GM19043 (cell line): ENCODE measurements around the gene TENM4.
"Not testable (repeated sequence)": the region's sequence is repeated elsewhere in the genome, so short reads cannot be mapped to it uniquely, and the experiment has no call there.

Experiments used
- ATAC-seq: cut with Tn5 transposase; IDR thresholded peaks from one replicate; pipeline ENCODE4 v1.9.1; 2021; ENCODE audit warnings: low read depth; ENCODE audit not compliant: unreplicated experiment

TENM4 gene

GRCh38 chr11:78835646-78836045 lies 605.2 kb downstream of the TENM4 start:
- ATAC-seq: no peak

DNA sequence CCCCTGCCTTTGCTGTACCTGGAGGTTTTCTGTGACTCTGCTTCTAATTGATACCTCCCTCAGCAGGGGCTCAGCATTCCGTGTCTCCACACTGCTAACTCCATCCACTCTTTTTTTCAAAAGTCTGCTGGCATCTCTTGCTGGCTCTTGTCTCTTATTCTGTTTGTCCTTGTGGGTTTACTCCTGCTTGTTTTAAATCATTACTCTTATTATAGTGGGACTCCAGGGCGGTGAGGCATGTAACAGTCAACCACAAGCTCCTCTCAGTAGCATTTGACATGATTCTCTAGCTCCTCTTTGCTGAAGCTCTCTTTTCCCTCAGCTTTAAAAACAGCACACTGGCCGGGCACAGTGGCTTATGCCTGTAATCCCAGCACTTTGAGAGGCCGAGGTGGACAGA lies 605.9 kb downstream of the TENM4 start:
- no peak for ATAC-seq

DNA sequence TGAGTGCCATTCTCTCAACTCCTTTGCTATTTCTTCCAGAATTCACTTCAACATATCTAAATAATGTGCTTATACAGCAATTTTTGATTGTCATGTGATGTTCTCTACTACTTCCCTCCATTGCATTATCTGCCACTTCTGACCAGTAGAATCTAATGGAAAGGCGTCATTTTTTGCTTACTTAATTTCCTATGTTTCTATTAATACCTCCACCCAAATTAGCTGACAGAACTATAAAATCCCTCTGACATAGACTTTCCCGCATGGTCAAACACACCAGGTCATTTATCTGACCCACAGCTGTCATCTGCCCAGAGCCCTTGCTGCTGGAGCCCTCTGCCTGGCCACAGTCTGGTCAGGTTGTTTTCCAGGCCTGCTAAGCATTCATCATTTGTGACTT lies 607.6 kb downstream of the TENM4 start:
- no peak for ATAC-seq

GRCh38 chr11:78832226-78832947 lies 608.4 kb downstream of the TENM4 start:
- ATAC-seq: no peak

DNA sequence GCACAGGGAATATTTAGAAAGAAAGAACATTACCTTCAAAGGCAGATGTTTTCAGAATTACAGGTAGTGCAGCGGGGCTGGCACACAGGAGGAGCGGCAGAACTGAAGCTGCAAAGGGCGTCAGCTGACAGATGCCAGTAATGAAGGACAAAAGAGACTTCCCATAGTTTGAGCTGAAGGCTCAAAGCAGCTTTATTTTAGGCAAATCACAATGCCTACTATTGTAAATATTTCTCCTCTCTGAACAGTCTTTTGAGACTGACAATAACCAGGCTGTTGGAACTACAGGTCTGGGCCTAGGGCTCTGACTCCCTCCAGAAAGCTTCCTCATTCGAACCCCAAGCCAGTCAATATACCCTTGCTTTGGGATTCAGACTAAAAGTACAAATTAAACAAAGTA lies 609.3 kb downstream of the TENM4 start:
- no peak for ATAC-seq

- no peak for ATAC-seq
Observed at GRCh38 chr11:78830277-78830819, 610.5 kb downstream of the TENM4 start.

DNA sequence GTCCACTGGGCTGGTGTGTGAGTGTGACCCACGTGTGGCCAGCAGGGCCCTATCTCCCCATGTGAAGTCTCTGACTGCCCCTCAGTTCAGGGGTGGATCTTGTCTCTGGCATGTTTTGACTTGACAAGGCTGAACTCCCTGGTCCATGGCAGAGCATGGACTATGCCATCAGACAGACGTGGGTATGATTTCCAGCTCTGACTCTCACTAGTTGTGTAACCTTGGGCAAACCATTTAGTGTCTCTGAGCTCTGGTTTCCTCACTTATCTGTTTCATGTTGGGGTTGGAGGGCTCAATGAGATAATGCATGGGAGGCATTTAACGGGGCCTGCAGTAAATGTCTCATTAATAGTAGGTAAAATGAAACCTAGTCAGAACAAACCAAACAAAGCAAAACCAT lies 611.7 kb downstream of the TENM4 start:
- no peak for ATAC-seq

DNA sequence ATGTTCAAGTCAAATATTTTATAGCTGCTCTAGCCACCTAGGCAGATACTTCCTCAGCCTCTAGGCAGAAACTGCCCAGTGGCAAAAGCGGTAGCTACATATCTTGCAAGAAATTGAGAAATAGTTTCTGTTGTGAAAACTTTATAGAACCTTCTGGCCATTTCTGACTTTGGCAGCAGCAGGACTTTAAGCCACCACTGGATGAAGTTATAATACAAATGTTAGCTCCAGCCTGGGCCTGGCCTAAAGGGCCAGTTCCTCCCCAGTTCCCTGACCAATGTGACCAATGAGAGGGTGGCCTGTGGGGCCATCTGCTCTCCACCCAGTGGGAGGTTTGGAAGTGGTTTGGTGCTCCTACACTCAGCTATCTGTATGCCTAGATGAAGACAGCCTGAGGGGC lies 612.2 kb downstream of the TENM4 start:
- ATAC-seq: no peak

DNA sequence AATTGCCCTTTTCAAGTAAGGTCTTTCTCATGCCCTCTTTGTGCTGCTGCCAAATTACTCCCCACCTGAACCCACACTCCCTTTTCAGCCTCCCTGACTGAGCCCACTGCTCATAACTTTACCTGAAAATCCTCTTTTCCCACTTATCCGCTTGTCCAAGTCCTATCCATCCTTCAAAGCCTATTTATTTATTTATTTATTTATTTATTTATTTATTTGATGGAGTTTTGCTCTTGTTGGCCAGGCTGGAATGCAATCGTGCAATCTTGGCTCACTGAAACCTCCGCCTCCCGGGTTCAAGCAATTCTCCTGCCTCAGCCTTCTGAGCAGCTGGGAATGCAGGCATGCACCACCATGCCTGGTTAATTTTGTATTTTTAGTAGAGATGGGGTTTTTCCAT lies 613.5 kb downstream of the TENM4 start:
- not testable (repeated sequence) for ATAC-seq

DNA sequence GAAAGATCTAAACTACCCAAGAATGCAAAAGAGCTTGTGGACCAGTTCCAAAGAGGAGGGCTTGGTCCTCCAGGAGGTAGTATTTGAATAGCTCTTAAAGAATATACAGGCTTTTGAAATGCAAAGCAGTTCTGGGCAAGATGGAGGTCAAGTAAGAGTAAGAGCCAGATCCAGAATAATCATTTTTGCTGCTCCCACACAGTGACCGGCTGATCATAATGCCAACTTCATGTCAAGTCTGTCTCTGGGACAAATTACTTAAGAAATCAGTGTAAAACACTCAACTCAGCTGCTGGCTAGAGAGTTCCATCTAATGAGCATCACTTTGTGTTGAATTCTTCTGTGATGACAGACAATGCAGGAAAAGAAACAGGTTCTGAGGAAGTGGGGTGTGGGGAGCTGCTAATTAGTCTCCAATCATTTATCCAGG lies 615.2 kb downstream of the TENM4 start:
- ATAC-seq: no peak

GRCh38 chr11:78823588-78823987 lies 617.2 kb downstream of the TENM4 start:
- no peak for ATAC-seq

- ATAC-seq: no peak
Observed at GRCh38 chr11:78822931-78823423, 617.9 kb downstream of the TENM4 start.

DNA sequence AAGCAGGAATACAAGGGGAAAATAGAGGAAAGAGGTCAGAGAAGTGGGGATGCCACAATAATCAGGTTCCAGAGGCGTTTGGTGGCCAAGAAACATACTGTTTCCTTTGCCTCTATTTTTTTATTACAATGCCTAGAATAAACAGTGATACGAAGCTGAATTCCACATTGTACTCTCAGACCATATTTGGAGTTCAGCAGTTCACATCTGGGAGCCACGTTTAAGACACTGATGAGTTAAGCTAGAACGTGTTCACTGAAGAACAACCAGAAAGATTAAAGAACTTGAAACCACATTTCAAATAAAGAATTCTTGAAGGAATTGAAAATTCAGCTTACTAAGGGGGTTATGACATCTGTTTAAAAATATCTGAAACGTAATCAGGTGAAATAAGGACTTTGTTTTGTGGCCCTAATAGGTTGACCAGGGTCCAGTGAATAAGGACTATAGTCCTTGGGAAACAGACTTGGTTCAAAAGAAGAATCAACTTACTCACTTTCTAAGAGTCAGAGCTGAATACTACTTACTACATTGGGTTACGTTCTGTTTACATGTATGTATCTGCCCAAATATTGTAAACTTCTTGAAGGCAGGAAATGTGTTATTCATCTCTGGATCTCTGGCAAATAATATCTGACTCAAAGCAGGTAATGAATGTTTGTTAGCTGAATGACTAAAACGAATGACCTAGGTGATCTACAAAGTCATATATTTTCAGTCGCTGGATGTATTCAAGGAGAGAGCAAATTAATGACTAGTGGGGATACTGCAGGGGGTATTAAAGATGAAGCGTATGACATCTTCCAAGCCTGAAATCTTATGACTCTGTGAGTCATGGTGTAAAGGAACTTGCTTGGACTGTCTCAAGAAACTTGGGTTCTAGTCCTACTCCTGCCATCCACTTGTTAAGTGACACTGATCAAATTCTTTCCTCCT lies 619.2 kb downstream of the TENM4 start:
- ATAC-seq: no peak

DNA sequence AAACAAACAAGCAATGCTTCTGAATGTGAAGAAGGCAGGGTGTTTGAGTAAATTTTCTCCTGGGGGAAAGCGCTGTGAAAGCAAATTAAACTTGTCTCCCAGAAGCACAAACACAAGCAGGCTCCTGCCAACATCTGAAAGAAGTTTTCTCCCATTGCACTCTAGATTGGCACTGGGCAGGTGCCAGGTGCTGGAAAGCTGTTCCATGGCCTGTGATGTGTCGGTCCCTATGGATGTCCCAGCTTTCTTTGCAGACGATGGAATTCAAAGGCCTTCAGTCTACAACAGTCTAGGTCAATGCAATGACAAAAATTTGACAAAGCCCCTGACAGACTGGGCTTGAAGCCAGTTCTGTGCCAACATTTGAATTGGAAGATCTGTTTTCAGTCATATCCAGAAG lies 620.1 kb downstream of the TENM4 start:
- no peak for ATAC-seq

DNA sequence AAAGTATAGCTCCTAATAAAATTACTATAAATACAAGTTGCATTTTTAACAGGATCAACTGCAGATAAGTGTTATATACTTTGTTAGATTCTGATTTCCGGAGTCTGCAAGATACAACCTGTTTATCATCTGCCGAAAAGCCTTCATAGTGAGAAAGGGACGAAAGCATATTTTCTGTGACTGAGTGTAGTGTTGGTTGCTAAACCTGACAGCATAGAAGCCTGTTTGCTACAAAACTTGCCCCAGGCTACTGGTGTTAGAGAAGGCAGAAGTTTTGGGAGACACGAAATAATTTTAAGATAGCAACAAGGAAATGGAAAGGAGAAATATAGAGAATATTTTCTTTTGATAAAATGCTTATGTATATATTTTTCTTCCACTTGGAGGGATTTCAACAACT lies 622.6 kb downstream of the TENM4 start:
- no peak for ATAC-seq

DNA sequence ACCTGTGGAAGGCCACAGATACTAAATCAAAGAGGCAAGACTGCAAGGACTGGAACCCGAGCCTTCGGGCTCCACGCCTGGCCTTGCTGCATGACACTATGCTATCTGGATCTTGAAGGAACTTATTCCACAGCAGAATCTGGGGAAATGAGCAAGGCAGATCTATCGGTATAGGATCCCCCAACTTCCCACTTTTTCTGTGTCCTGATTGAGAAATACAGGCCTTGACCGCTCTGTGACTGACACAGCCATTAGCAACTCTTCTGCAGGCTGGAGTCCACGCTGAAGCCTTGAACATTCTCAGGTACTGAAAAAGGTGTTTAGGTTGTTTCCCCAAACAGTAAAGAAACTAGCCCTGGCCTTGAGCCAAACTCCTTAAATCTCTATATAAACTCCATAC lies 625.0 kb downstream of the TENM4 start:
- ATAC-seq: no peak

DNA sequence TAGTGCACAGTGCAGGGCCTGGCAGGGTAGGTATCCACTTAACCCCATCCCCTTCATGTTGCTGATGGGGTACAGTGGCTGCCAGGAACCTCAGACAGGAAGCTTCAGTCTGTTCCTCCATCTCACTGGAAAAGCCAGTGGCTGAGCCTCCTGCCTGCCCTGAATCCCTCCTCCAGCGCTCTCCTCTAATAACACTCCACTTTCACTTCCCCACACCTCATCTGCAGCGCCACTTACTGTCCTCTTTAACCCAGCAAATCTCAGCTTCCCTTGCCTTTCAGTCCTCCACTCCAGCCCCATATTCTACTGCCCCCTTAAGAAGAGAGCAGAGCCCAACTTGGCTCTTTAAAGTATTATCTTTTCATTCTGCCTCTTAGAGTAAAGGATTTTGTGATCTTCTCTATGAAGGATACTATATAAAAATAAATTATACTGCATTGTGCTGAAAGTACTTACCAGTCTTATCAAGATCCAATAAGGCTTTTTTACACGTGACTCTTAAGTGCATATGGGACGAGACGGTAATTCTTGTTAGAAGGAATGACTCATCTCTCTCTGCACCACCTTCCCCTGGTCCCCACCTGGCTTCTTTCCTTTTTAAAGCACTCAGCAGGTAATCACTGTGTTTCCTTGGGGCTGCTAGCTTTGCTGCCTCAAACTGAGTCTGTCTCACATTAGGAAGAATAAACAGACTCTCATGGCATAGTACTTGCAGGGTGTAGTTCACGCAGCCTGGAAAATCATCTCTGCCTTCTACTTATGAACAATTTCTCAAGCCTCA lies 628.1 kb downstream of the TENM4 start:
- ATAC-seq: no peak

GRCh38 chr11:78810559-78811009 lies 630.2 kb downstream of the TENM4 start:
- no peak for ATAC-seq

DNA sequence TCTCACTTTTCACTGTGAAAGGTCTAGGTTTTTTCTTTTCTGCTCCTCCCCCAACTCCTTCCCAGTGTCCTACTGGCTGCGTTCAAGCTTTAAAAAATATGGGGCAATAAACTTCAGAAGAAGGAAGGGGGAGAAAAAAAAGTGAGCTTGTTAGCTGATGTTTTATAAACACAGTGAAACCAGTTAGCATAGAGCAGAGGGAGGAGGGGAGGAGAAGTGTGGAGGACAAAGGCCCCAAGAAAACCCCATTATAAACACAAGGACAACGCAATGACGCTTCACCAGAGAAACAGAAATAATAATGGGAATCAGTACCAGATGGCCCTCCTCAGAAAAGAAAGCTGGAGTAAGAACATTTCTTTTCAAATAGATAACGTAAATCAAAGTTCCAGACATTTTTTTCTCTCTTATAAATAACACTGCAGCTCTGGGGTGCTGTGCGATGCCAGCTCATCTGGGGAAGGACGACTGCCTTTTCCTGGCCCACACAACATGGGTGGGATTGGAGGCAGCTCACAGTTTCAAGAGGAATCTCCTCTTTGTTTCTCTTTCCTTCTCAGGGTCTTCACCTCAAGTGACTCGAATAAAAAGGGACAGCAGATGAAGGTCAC lies 630.8 kb downstream of the TENM4 start:
- ATAC-seq: no peak

GRCh38 chr11:78808923-78809322 lies 631.9 kb downstream of the TENM4 start:
- no peak for ATAC-seq
